ENCODE results near the gene STN1. TPM values are rescaled to one million over a fixed set of nuclear protein-coding genes. Genes with fewer than 3 reads are reported as not detected.

STN1 gene
- total and polyA plus RNA-seq, 2 of the 8 experiments (the other 6 are each of a cell fraction or from before 2014, with no cell fraction given): 10.1 to 12.4 TPM

- Histone ChIP-seq H2BK12ac (ENCODE audit: low read depth, low read length) (no peak overlapping the region), H3K79me1 (ENCODE audit: low read depth, low read length) (no peaks in the 10 kb centered on the region), H3K79me2 (ENCODE audit: control insufficient read depth in 1 of 2, insufficient read depth in 2 of 2, low read length in 2 of 2) (no peaks in the 10 kb centered on the region), H3K14ac (ENCODE audit: insufficient read length) (no peak overlapping the region), H3K36me3 (ENCODE audit: control insufficient read depth in 2 of 4, insufficient read depth in 4 of 4, low read length in 3 of 4) (no peaks in the 10 kb centered on the region), H2BK20ac (ENCODE audit: low read length) (no peak overlapping the region), H3K9me3 (ENCODE audit: insufficient read depth in 2 of 2, low read depth in 1 of 2, low read length in 1 of 2) (no peaks in the 10 kb centered on the region), H3K4me3 (ENCODE audit: extremely low read depth in 1 of 4, insufficient read depth in 2 of 4, low read depth in 3 of 4, low read length in 4 of 4) (no peak overlapping the region), H3K23ac (ENCODE audit: insufficient read length) (no peak overlapping the region), H4K8ac (ENCODE audit: extremely low read depth, insufficient read depth, low read length) (no peak overlapping the region), H2AK5ac (ENCODE audit: low read depth, low read length) (no peak overlapping the region), H2BK5ac (ENCODE audit: low read depth, low read length) (no peak overlapping the region), H2AFZ (ENCODE audit: low read length) (peak overlapping the region; percentile 66; the same call in 1 of the 2 replicates), H4K91ac (replicated peaks; ENCODE audit: insufficient read length, low read length) (no peak overlapping the region), H3K27me3 (replicated peaks in 1 of 4; ENCODE audit: control insufficient read depth in 3 of 4, extremely low read depth in 1 of 4, insufficient read depth in 3 of 4, low read length in 3 of 4) (no peaks in the 10 kb centered on the region), H3K27ac (ENCODE audit: low read depth, low read length) (no peak overlapping the region), H3K4ac (replicated peaks; ENCODE audit: insufficient read length, low read depth, low read length) (no peak overlapping the region), H4K5ac (ENCODE audit: insufficient read length, low read depth, low read length) (no peak overlapping the region), H3K4me2 (ENCODE audit: insufficient read depth in 1 of 2, low read depth in 2 of 2, low read length in 2 of 2) (no peak overlapping the region), H3K4me1 (replicated peaks in 1 of 4; ENCODE audit: control insufficient read depth in 3 of 4, insufficient read depth in 4 of 4, low read length in 3 of 4) (peaks cover 0 to 5% (median 4%) of the 10 kb centered on the region in 4 experiments; a peak in 4 of 7 replicates), H2BK120ac (replicated peaks; ENCODE audit: low read depth, low read length) (no peak overlapping the region), H4K20me1 (replicated peaks in 1 of 2; ENCODE audit: control insufficient read depth in 1 of 2, insufficient read depth in 2 of 2, low read length in 2 of 2) (no peaks in the 10 kb centered on the region), H3K9ac (replicated peaks in 1 of 4; ENCODE audit: extremely low read depth in 1 of 4, low read depth in 3 of 4, low read length in 3 of 4) (no peak overlapping the region), H2BK15ac (ENCODE audit: low read length) (no peak overlapping the region), H3K18ac (ENCODE audit: extremely low read depth, low read length) (no peak overlapping the region), H3K23me2 (ENCODE audit: low read depth, low read length) (no peaks in the 10 kb centered on the region), H3K56ac (replicated peaks; ENCODE audit: insufficient read length, low read depth, low read length) (no peak overlapping the region)
- DNase-seq (ENCODE audit: low read depth in 1 of 2, low spot score in 2 of 2): no peak
- ChIA-PET POLR2A (ENCODE audit: partially characterized antibody) (no interaction called here), CTCF (ENCODE audit: partially characterized antibody) (interaction anchor here (1.1 to 1.9 kb wide), 4 partner anchors 10 to 47 kb away, joined by 3 to 10 read pairs (median 6); no protein-coding TSS in a partner anchor)
- FAIRE-seq: no peak
- 93% methylated on average over 7 of the region's 7 CpGs; no CpG with 5 or more reads in 1 of the 2 experiments for whole genome bisulfite sequencing, 2 experiments (ENCODE audit: extremely low coverage in 1 of 2, insufficient coverage in 1 of 2, insufficient read length in 1 of 2, insufficient replicate concordance in 2 of 2, low coverage in 1 of 2, low lambda C conversion rate in 2 of 2, missing lambda C conversion rate in 1 of 2)
- TF ChIP-seq CTBP2 (IDR thresholded peaks at IDR 0.05; ENCODE audit: borderline replicate concordance, insufficient read depth, insufficient read length, low read length): no peak
- no peak for TF ChIP-seq GABPA (IDR thresholded peaks at IDR 0.05; ENCODE audit: borderline replicate concordance, insufficient read depth, low read length)
- no peak for TF ChIP-seq SIN3A (conservative IDR thresholded peaks at IDR 0.05 in 1 of 2, IDR thresholded peaks at IDR 0.05 in 1 of 2; ENCODE audit: low read depth in 1 of 2, low read length in 2 of 2)
- TF ChIP-seq RBBP5 (IDR thresholded peaks at IDR 0.05; ENCODE audit: borderline replicate concordance, low read depth, low read length): no peak
- no peak for TF ChIP-seq CHD2 (IDR thresholded peaks at IDR 0.05; ENCODE audit: low read length)
- TF ChIP-seq TEAD4 (IDR thresholded peaks at IDR 0.05; ENCODE audit: low read depth, low read length): no peak
- no peak for TF ChIP-seq USF2 (IDR thresholded peaks at IDR 0.05; ENCODE audit: low read length)
- no peak for TF ChIP-seq HDAC2 (IDR thresholded peaks at IDR 0.05; ENCODE audit: borderline replicate concordance in 1 of 2, low read depth in 2 of 2, low read length in 2 of 2)
- TF ChIP-seq MAX (IDR thresholded peaks at IDR 0.05): no peak
- TF ChIP-seq SP1 (IDR thresholded peaks at IDR 0.05; ENCODE audit: low read depth, low read length): no peak
- TF ChIP-seq SRF (IDR thresholded peaks at IDR 0.05; ENCODE audit: low read depth, low read length): no peak
- TF ChIP-seq CREB1 (IDR thresholded peaks at IDR 0.05): no peak
These were observed 14.3 kb upstream of the STN1 start for GRCh38 chr10:103932271-103932670.

Measured in H1 (cell line).